T47D (cell line): ENCODE results near the gene FXYD5.
"Not testable (repeated sequence)": the region's sequence is repeated elsewhere in the genome, so short reads cannot be mapped to it uniquely, and the experiment has no call there.

ENCODE experiments used
- DNase-seq, 2 experiments: peaks; one replicate each; pipeline versions ENCODE4 v3.0.0 to v3.0.0-alpha.2; 2011 to 2012; ENCODE audit warnings: low read depth in 1 of 2, low spot score in 1 of 2
- JUND ChIP-seq: IDR thresholded peaks from 2 replicates; pipeline ENCODE4 v1.6.1; 2012; ENCODE audit warnings: low read depth
- in situ Hi-C: cut with HindIII; loops from 2 replicates; pipeline ENCODE4 v1.10.0; 2016; ENCODE audit warnings: low sequenced_read_pairs, low pct_unique_long_range_greater_than_20kb

FXYD5 gene

DNA sequence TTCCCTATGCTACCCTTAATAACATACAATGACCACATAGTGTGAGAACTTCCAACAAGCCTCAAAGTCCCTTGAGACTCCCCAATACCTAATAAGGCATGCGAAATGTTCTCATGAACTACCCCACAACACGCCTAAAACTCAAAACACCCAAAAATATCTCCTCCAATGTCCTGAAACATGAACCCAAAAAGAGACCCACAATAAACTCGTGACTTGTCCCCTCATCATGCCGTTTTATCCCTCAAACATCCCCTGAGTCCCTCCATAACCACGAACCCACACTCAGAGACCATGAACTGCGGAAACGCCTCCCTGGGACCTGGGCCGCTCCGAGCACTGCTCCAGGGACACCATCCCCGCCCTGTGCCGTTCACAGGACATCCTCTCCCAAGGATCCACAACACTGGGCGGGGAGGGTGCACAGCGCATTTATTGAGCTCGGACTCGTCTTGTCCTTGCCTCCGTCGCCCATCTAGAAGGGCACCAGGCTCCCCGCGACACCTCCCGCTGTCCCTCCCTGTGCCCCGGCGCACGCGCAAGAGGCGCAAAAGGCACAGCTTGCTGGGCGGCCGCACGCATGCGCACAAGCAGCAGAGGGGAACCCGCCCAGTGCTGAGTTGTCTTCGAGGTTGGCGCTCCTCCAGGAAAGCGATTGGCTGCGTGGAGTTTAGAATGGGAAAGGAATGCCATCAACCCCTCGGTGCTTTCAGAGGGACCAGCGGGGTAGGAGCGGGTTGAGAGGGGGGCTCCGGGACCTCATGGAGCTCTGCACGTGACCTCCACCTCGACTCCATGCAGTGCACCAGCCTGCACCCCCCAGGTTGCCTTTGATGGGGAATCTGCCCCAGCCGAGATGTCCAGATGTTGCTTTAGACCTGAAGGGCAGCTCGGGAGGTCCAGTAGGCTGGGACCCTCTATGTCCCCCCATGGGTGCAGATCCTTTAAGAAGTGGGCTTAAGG lies 30.2 kb upstream of the FXYD5 start:
- peak; percentile 89 to 90 for DNase-seq
- TF ChIP-seq JUND = no peak
- in situ Hi-C loops = no loop called here

DNA sequence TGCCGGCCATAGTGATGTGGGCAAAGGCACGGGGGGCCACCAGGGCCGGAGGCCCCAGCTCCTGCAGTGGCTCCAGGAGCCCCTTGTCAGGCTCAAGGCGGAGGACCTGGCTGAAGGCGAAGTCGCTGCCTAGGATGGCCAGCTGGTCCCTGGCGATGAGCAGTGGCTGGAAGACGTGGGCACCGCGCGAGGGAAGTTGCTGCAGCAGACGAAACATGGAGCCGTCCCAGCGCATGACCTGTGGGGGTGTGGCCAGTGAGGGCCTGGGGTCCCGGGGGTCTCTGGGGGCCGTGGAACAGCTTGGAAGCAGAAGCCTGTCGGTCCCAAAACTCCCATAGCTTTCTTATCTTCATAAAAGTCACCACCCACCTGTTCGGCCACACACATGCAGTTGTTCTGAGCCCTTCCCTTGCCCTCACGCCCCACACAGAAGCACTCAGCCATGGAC lies 29.2 kb upstream of the FXYD5 start:
- in situ Hi-C loops = no loop called here
- DNase-seq = no peak
- no peak for TF ChIP-seq JUND

DNA sequence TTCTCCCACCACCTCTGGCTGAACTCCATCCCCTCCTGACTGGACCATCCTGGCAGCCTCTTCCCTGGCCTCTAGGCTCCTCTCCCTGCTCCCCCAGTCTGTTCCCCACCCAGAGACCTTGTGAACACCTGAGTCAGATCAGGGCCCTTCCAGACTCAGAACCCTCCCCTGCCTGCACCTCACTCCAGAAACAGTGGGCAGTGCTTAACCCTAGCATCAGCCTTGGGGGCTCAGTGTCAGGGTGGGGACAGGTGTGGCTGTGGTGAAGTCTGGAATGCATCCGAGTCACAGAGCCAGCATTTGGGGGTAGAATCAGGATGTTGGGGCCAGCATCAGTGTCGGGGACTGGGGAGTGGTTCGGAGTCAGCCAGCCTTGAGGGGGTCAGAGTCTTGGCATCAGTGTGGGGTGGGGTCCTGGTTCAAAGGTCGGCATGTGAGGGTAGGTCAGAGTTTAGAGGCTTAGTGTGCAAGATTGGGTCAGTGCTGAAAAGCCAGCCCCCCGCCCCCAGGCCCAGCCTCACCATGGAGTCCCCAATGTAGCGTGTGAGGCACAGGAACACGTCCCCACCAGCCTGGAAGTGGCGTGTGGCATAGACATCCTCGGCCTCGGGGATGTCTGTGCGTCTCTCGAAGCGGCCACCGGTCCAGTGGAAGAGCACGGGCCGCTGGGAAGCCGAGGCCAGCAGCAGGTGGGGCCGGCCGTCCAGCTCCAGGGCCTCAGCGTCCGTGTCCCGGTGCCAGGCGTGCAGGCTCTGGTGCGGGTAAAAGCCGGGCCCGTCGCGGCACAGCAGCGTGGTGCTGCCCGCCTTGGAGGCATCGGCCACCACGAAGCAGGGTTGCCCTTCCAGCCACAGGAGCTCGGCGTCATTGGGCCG lies 28.5 kb upstream of the FXYD5 start:
- DNase-seq = no peak
- no peak for TF ChIP-seq JUND
- in situ Hi-C loops = no loop called here

DNA sequence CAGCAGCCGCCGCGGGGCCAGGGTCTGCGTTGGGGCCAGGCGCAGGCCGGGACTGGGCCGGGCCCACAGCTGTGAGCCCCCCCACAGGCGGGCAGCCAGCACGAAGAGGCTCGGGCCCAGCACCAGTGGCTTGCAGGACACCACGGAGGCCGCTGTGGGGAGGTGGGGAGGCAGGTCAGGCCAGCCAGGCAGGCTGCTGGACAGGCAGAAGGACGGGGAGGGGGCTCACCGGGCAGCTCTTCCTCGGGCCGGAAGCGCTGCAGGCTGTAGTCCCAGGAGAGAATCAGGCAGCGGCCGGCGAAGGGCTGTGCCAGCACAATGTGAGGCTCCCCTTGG lies 27.9 kb upstream of the FXYD5 start:
- in situ Hi-C loops = no loop called here
- no peak for TF ChIP-seq JUND
- no peak for DNase-seq

DNA sequence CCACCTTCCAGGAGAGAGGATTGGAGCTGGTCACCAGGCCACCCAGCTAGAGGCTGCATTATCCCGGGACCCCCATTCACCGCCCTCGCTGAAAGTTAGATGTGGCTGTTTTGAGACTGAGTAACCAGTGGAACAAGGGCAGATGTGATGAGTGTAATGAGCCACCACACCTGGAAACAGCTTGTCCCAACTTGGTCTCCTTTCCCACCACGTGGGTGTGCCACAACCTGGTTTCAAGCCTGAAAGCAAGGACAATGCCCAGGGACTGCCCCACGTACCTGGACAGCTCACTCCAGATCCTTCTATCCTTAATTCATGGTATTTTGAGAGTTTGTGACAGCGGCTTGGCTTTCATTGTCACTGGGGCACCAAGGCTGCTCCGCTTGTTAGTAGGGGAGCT lies 26.7 kb upstream of the FXYD5 start:
- TF ChIP-seq JUND = no peak
- no peak for DNase-seq
- in situ Hi-C loops = no loop called here

DNA sequence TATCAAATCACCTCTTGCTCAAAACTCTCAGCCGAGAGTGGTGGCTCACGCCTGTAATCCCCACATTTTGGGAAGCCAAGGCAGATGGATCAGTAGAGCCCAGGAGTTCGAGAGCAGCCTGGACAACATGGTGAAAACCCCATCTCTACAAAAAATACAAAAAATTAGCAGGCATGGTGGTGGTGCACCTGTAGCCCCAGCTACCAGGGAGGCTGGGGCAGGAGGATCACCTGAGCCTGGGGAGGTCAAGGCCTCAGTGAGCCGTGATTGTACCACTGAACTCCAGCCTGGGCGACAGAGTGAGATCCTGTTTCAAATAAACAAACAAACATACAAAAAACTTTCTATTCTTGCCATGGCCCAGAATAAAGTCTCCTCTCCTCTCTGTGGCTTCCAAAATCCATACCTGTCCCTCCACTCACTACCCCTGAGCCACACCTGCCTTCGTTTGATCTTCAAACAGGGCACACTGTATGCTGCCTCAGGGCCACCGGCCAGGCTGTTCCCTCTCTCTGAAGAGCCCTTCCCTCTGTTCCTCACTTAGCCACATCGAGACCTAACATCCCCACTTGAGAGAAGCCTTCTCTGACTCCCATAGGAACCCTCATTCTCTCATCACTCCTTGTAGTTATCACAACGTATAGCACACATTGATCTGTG lies 26.0 kb upstream of the FXYD5 start:
- no peak for TF ChIP-seq JUND
- DNase-seq = no peak
- in situ Hi-C loops = no loop called here

DNA sequence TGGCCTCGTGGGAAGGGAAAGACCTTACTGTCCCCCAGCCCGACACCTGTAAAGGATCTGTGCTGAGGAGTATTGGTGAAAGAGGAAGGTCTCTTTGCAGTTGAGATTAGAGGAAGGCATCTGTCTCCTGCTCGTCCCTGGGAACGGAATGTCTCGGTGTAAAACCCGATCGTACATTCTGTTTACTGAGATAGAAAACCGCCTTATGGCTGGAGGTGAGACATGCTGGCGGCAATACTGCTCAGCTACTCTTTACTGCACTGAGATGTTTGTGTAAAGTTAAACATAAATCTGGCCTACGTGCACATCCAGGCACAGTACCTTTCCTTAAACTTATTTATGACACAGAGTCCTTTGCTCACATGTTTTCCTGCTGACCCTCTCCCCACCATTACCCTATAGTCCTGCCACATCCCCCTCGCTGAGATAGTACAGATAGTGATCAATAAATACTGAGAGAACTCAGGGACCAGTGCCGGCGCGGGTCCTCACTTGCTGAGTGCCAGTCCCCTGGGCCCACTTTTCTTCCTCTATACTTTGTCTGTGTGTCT lies 24.7 kb upstream of the FXYD5 start:
- in situ Hi-C loops, DNase-seq: not testable (repeated sequence)

DNA sequence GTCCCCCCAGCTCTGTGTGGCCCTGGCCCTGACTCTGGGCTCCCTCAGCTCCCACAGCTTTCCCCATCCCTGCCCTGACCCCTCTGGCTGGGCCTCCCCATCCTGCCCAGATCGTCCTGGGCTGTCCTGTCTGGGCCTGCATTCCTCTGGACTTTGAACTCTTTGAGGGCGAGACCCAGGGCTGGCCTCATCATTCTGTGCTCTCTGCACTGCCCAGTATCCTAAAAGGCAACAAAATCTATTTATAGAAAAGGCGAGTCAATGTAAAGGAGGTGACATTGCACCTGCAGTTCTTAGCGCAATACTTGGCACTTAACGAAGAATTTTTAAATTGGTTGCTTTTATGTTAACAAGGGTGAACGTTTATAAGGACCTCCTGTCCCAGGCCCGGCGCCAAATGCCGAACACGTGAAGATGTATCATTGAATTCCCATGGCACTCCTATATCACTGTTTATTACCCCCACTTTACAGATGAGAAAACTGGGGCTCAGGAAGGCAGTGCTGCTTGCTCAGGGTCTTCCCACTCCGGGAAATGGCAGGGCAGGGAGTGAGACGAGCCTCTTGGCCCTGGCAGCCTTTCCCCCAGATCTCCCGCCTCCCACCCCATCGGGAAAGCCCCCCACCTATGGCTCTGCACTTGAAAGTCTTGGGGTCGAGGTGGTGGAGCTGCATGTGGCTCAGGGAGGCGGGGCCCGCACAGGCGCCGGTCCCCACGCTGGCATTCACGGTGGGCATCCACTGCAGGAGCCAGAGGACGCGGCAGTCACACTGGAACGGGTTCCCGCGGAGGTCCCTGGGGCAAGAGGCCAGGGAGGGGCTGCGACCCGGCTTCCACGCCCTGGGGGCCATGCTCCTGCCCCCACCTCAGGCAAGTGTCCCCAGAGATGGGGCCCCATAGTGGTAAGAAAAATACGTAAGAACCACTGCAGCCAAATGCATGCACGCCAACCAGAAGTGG lies 23.5 kb upstream of the FXYD5 start:
- TF ChIP-seq JUND = no peak
- in situ Hi-C loops = no loop called here
- DNase-seq = no peak

DNA sequence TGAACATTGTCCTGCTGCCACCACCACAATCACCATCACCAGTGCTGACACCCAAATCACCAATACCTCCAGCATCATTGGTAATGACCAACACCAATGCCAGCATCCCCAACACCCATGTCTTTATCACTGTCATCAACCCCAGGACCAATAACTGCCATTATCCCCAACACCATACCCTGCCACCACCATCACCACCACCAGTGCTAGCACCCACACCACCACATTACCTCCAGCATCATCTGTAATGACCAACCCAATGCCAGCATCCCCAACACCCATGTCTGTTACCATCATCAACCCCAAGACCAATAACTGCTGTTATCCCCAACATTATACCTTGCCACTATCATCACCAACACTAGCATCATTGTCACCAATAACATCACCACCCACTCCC lies 22.3 kb upstream of the FXYD5 start:
- in situ Hi-C loops = no loop called here
- no peak for TF ChIP-seq JUND
- DNase-seq = no peak

DNA sequence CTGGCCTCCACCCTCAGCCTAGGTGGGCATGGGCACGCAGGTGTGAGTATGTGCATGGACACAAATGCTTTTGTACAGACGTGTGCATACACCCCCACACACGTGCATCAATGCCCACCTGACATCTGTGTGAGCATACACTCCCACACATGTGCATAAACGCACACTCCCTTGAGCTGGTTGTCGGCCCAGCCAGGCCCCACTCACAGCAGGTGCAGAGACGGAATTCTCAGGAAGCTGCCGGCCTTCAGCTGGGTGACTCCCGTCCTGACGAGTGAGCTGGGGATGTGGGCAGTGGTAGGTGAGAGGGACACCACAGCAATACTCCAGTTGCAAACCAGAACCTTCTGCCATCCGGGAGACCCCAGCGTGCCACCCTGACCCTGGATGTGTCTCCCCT lies 20.7 kb upstream of the FXYD5 start:
- no peak for DNase-seq
- no peak for TF ChIP-seq JUND
- in situ Hi-C loops = no loop called here

DNA sequence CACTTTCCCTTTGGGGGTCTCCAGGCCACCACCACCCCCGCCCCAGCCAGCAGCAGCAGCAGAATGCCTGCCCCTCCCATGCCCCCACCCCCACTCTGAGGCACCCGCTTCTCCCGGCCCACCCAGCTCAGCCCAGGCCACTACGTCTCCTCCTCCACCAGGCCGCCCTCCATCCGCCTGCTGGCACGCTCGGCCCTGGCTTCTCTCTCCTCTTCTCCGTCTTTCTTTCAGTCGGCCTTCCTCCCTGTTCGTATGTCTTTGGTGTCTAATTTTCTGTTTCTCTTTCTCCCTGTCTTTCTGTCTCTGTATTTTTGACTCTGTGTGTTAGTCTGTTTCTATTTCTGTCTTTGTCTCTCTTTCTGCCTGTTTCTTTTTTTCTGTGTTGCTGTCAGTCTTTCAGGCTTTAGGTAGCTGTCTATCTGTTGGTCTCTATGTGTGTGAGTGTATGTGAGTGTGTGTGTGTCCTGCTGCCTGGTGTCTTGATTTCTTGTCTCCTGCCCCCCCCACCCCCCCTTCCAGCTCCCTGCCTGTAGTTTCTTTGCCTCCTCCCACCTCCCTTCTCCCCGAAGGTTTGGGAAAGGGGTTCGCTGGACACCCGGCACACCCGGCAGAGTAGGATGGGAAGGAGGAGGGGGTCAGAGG lies 19.8 kb upstream of the FXYD5 start, which contains the start of gene LGI4:
Gene LGI4 (minus strand): TSS at position 459 of the 642 bp plus-strand sequence. CDS start 379 bp downstream, at position 80.
- in situ Hi-C loops = no loop called here
- DNase-seq = no peak
- no peak for TF ChIP-seq JUND
